ENCODE measurements around the gene ADGRE2. TPM values are rescaled to one million over a fixed set of nuclear protein-coding genes. Genes with fewer than 3 reads are reported as not detected.

The ADGRE2 gene
- total and polyA plus RNA-seq, 2 donors (not counting 3 experiments of a cell fraction or from before 2014, with no cell fraction given), result not detected

GRCh38 chr19:14761607-14762006, 16.8 kb downstream of the ADGRE2 start:
- H3K9ac ChIP-seq (replicated peaks; ENCODE audit: extremely low read depth, insufficient read depth, low read length), result no peak overlapping the region
- DNase-seq (ENCODE audit: low read depth, low spot score) (no peak), FAIRE-seq (no peak)
- no peak for TF ChIP-seq JUN (IDR thresholded peaks at IDR 0.05; ENCODE audit: borderline replicate concordance, insufficient read depth, insufficient read length, low read depth)
- no peak for TF ChIP-seq MAX (IDR thresholded peaks at IDR 0.05; ENCODE audit: insufficient read depth, insufficient read length)
- TF ChIP-seq POLR2AphosphoS5 (IDR thresholded peaks at IDR 0.05; ENCODE audit: insufficient read depth, low read depth, low read length), result no peak
- TF ChIP-seq EZH2 (IDR thresholded peaks at IDR 0.05; ENCODE audit: borderline replicate concordance, low read depth, low read length, severe bottlenecking), result no peak
- no peak for TF ChIP-seq CTCF (IDR thresholded peaks at IDR 0.05; ENCODE audit: extremely low read depth in 1 of 2, insufficient read depth in 1 of 2, low read depth in 1 of 2, low read length in 2 of 2)
- no peak for TF ChIP-seq POLR2A (IDR thresholded peaks at IDR 0.05; ENCODE audit: low read depth, low read length)
- no peak for TF ChIP-seq FOS (IDR thresholded peaks at IDR 0.05; ENCODE audit: borderline replicate concordance, insufficient read depth, low read length)
- no peak for TF ChIP-seq GATA2 (IDR thresholded peaks at IDR 0.05; ENCODE audit: insufficient read depth, insufficient read length, low read depth, low read length)
- TF ChIP-seq MYC (IDR thresholded peaks at IDR 0.05; ENCODE audit: low read depth, low read length), result no peak
- H3K4me3 ChIP-seq (replicated peaks in 1 of 3; ENCODE audit: insufficient read depth in 1 of 3, low read depth in 1 of 3, low read length in 3 of 3), result no peak overlapping the region
- no peak overlapping the region for H2AFZ ChIP-seq (ENCODE audit: low read depth, low read length)
- CTCF ChIA-PET, result no interaction called here
- intact Hi-C loops (cut with micrococcal nuclease) (no loop called here), dilution Hi-C loops (cut with MboI; ENCODE audit: extremely low pct_ligation_motif_present, low sequenced_read_pairs) (no loop called here)
- no peak overlapping the region for H3K4me2 ChIP-seq (ENCODE audit: insufficient read depth, low read length)
- no peaks in the 10 kb centered on the region for H4K20me1 ChIP-seq (replicated peaks; ENCODE audit: control insufficient read depth, extremely low read depth, insufficient read depth, low read length)
- no TSS peak for BruUV-seq (replicated peaks)
- no peaks in the 10 kb centered on the region for H3K27me3 ChIP-seq (ENCODE audit: control insufficient read depth in 2 of 2, insufficient read depth in 2 of 2, low read length in 2 of 2)
- no peaks in the 10 kb centered on the region for H3K4me1 ChIP-seq (ENCODE audit: control insufficient read depth, extremely low read depth, insufficient read depth, low read length)
- no peaks in the 10 kb centered on the region for H3K9me1 ChIP-seq (replicated peaks; ENCODE audit: control insufficient read depth, extremely low read depth, insufficient read depth, low read length)
- POLR2A ChIA-PET, result interaction anchor here (0.7 kb wide), 1 partner anchor 40 kb away, joined by 3 read pairs; no protein-coding TSS in a partner anchor
- no peak overlapping the region for H3K27ac ChIP-seq (ENCODE audit: insufficient read depth, low read depth, low read length)
- no peaks in the 10 kb centered on the region for H3K36me3 ChIP-seq (ENCODE audit: control insufficient read depth in 2 of 2, extremely low read depth in 1 of 2, insufficient read depth in 2 of 2, low read length in 2 of 2)
- H3K79me2 ChIP-seq (ENCODE audit: control insufficient read depth, insufficient read depth, low read length), result no peaks in the 10 kb centered on the region
- no peaks in the 10 kb centered on the region for H3K9me3 ChIP-seq (replicated peaks; ENCODE audit: control insufficient read depth, insufficient read depth, low read length)

Data from endothelial cell of umbilical vein (primary cell).